Measurements from ENCODE around the gene UTP15.

DNA sequence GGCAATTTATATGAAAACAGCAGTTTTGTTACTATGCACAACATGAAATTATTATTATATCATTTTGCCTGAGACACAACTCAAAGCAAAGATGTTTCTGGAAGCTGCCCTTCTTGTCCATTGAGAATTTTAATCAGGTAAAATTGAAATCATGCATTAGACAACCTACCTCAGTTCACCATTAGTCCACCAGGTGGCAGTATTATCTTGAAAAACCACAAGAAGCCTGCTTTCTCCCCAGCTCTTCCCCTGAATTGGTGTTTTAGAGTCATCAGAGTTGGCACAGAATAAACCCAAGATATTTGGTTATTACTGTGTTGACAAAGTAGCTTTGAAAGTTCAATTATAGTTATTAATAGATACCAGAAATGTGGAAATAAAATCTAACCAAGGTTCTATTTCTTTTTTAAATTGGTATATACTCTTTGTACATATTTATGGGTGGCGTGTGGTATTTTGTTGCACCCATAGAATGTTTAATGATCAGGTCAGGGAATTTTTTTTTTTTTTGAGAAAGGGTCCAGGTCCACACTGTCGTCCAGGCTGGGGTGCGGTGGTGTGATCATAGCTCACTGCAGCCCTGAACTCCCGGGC is 25.7 kb downstream of the UTP15 start:
- TF ChIP-seq, protein P1, sequence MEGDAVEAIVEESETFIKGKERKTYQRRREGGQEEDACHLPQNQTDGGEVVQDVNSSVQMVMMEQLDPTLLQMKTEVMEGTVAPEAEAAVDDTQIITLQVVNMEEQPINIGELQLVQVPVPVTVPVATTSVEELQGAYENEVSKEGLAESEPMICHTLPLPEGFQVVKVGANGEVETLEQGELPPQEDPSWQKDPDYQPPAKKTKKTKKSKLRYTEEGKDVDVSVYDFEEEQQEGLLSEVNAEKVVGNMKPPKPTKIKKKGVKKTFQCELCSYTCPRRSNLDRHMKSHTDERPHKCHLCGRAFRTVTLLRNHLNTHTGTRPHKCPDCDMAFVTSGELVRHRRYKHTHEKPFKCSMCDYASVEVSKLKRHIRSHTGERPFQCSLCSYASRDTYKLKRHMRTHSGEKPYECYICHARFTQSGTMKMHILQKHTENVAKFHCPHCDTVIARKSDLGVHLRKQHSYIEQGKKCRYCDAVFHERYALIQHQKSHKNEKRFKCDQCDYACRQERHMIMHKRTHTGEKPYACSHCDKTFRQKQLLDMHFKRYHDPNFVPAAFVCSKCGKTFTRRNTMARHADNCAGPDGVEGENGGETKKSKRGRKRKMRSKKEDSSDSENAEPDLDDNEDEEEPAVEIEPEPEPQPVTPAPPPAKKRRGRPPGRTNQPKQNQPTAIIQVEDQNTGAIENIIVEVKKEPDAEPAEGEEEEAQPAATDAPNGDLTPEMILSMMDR (conservative IDR thresholded peaks at IDR 0.05; ENCODE audit: low read depth in 2 of 2): peak; percentile 82 to 94
- TF ChIP-seq EZH2 (IDR thresholded peaks at IDR 0.05; ENCODE audit: low read depth, unreplicated experiment) (no peak), EZH2phosphoT487 (IDR thresholded peaks at IDR 0.05; ENCODE audit: unreplicated experiment) (no peak), NANOG (IDR thresholded peaks at IDR 0.05; ENCODE audit: borderline replicate concordance) (no peak), CREB1 (CRISPR knock-in tag; IDR thresholded peaks at IDR 0.05; ENCODE audit: low read depth) (no peak), POLR2AphosphoS5 (IDR thresholded peaks at IDR 0.05; ENCODE audit: low read depth) (no peak), STAT1 (IDR thresholded peaks at IDR 0.05; ENCODE audit: unreplicated experiment) (no peak), JUNB (IDR thresholded peaks at IDR 0.05; ENCODE audit: unreplicated experiment) (no peak), ZNF114 (CRISPR knock-in tag; IDR thresholded peaks at IDR 0.05) (no peak)
- TF ChIP-seq, protein P2, sequence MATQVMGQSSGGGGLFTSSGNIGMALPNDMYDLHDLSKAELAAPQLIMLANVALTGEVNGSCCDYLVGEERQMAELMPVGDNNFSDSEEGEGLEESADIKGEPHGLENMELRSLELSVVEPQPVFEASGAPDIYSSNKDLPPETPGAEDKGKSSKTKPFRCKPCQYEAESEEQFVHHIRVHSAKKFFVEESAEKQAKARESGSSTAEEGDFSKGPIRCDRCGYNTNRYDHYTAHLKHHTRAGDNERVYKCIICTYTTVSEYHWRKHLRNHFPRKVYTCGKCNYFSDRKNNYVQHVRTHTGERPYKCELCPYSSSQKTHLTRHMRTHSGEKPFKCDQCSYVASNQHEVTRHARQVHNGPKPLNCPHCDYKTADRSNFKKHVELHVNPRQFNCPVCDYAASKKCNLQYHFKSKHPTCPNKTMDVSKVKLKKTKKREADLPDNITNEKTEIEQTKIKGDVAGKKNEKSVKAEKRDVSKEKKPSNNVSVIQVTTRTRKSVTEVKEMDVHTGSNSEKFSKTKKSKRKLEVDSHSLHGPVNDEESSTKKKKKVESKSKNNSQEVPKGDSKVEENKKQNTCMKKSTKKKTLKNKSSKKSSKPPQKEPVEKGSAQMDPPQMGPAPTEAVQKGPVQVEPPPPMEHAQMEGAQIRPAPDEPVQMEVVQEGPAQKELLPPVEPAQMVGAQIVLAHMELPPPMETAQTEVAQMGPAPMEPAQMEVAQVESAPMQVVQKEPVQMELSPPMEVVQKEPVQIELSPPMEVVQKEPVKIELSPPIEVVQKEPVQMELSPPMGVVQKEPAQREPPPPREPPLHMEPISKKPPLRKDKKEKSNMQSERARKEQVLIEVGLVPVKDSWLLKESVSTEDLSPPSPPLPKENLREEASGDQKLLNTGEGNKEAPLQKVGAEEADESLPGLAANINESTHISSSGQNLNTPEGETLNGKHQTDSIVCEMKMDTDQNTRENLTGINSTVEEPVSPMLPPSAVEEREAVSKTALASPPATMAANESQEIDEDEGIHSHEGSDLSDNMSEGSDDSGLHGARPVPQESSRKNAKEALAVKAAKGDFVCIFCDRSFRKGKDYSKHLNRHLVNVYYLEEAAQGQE (IDR thresholded peaks at IDR 0.05; ENCODE audit: unreplicated experiment): no peak
- TF ChIP-seq, protein P3, sequence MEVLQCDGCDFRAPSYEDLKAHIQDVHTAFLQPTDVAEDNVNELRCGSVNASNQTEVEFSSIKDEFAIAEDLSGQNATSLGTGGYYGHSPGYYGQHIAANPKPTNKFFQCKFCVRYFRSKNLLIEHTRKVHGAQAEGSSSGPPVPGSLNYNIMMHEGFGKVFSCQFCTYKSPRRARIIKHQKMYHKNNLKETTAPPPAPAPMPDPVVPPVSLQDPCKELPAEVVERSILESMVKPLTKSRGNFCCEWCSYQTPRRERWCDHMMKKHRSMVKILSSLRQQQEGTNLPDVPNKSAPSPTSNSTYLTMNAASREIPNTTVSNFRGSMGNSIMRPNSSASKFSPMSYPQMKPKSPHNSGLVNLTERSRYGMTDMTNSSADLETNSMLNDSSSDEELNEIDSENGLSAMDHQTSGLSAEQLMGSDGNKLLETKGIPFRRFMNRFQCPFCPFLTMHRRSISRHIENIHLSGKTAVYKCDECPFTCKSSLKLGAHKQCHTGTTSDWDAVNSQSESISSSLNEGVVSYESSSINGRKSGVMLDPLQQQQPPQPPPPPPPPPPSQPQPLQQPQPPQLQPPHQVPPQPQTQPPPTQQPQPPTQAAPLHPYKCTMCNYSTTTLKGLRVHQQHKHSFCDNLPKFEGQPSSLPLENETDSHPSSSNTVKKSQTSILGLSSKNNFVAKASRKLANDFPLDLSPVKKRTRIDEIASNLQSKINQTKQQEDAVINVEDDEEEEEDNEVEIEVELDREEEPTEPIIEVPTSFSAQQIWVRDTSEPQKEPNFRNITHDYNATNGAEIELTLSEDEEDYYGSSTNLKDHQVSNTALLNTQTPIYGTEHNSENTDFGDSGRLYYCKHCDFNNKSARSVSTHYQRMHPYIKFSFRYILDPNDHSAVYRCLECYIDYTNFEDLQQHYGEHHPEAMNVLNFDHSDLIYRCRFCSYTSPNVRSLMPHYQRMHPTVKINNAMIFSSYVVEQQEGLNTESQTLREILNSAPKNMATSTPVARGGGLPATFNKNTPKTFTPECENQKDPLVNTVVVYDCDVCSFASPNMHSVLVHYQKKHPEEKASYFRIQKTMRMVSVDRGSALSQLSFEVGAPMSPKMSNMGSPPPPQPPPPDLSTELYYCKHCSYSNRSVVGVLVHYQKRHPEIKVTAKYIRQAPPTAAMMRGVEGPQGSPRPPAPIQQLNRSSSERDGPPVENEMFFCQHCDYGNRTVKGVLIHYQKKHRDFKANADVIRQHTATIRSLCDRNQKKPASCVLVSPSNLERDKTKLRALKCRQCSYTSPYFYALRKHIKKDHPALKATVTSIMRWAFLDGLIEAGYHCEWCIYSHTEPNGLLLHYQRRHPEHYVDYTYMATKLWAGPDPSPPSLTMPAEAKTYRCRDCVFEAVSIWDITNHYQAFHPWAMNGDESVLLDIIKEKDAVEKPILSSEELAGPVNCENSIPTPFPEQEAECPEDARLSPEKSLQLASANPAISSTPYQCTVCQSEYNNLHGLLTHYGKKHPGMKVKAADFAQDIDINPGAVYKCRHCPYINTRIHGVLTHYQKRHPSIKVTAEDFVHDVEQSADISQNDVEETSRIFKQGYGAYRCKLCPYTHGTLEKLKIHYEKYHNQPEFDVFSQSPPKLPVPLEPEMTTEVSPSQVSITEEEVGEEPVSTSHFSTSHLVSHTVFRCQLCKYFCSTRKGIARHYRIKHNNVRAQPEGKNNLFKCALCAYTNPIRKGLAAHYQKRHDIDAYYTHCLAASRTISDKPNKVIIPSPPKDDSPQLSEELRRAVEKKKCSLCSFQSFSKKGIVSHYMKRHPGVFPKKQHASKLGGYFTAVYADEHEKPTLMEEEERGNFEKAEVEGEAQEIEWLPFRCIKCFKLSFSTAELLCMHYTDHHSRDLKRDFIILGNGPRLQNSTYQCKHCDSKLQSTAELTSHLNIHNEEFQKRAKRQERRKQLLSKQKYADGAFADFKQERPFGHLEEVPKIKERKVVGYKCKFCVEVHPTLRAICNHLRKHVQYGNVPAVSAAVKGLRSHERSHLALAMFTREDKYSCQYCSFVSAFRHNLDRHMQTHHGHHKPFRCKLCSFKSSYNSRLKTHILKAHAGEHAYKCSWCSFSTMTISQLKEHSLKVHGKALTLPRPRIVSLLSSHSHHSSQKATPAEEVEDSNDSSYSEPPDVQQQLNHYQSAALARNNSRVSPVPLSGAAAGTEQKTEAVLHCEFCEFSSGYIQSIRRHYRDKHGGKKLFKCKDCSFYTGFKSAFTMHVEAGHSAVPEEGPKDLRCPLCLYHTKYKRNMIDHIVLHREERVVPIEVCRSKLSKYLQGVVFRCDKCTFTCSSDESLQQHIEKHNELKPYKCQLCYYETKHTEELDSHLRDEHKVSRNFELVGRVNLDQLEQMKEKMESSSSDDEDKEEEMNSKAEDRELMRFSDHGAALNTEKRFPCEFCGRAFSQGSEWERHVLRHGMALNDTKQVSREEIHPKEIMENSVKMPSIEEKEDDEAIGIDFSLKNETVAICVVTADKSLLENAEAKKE (CRISPR knock-in tag; IDR thresholded peaks at IDR 0.05): no peak
- TF ChIP-seq, protein P4, sequence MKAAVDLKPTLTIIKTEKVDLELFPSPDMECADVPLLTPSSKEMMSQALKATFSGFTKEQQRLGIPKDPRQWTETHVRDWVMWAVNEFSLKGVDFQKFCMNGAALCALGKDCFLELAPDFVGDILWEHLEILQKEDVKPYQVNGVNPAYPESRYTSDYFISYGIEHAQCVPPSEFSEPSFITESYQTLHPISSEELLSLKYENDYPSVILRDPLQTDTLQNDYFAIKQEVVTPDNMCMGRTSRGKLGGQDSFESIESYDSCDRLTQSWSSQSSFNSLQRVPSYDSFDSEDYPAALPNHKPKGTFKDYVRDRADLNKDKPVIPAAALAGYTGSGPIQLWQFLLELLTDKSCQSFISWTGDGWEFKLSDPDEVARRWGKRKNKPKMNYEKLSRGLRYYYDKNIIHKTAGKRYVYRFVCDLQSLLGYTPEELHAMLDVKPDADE (IDR thresholded peaks at IDR 0.05): no peak

All from GM23338 (cell line).